ENCODE data around the gene IRX2.

Gene IRX2

GRCh38 chr5:2718115-2718514 is 33.4 kb downstream of the IRX2 start:
- no peak for DNase-seq (ENCODE audit: low read depth, low spot score)

GRCh38 chr5:2715856-2716255 is 35.6 kb downstream of the IRX2 start:
- no peak for DNase-seq (ENCODE audit: low read depth, low spot score)

GRCh38 chr5:2714805-2715204 is 36.7 kb downstream of the IRX2 start:
- no peak for DNase-seq (ENCODE audit: low read depth, low spot score)

- no peak for DNase-seq (ENCODE audit: low read depth, low spot score)
Observed at GRCh38 chr5:2714026-2714425, 37.5 kb downstream of the IRX2 start.

GRCh38 chr5:2711446-2712425 is 39.7 kb downstream of the IRX2 start:
- DNase-seq (ENCODE audit: low read depth, low spot score), result no peak

- no peak for DNase-seq (ENCODE audit: low read depth, low spot score)
Observed at GRCh38 chr5:2710910-2711309, 40.6 kb downstream of the IRX2 start.

GRCh38 chr5:2709976-2710689 is 41.3 kb downstream of the IRX2 start:
- no peak for DNase-seq (ENCODE audit: low read depth, low spot score)

GRCh38 chr5:2708751-2709150 is 42.7 kb downstream of the IRX2 start:
- no peak for DNase-seq (ENCODE audit: low read depth, low spot score)

- no peak for DNase-seq (ENCODE audit: low read depth, low spot score)
Observed at GRCh38 chr5:2708132-2708531, 43.3 kb downstream of the IRX2 start.

- no peak for DNase-seq (ENCODE audit: low read depth, low spot score)
Observed at GRCh38 chr5:2705861-2706260, 45.6 kb downstream of the IRX2 start.

- DNase-seq (ENCODE audit: low read depth, low spot score), result no peak
Observed at GRCh38 chr5:2704806-2705645, 46.5 kb downstream of the IRX2 start.

- no peak for DNase-seq (ENCODE audit: low read depth, low spot score)
Observed at GRCh38 chr5:2704111-2704510, 47.4 kb downstream of the IRX2 start.

GRCh38 chr5:2703615-2704014 is 47.9 kb downstream of the IRX2 start:
- DNase-seq (ENCODE audit: low read depth, low spot score), result no peak

- DNase-seq (ENCODE audit: low read depth, low spot score), result no peak
Observed at GRCh38 chr5:2703041-2703440, 48.4 kb downstream of the IRX2 start.

GRCh38 chr5:2702096-2702879 is 49.2 kb downstream of the IRX2 start:
- no peak for DNase-seq (ENCODE audit: low read depth, low spot score)

GRCh38 chr5:2701592-2701991 is 49.9 kb downstream of the IRX2 start:
- no peak for DNase-seq (ENCODE audit: low read depth, low spot score)

- no peak for DNase-seq (ENCODE audit: low read depth, low spot score)
Observed at GRCh38 chr5:2700876-2701275, 50.6 kb downstream of the IRX2 start.

GRCh38 chr5:2699686-2700085 is 51.8 kb downstream of the IRX2 start:
- DNase-seq (ENCODE audit: low read depth, low spot score), result no peak

GRCh38 chr5:2699231-2699630 is 52.2 kb downstream of the IRX2 start:
- no peak for DNase-seq (ENCODE audit: low read depth, low spot score)

GRCh38 chr5:2698581-2698980 is 52.9 kb downstream of the IRX2 start:
- DNase-seq (ENCODE audit: low read depth, low spot score), result no peak

All from iPS DF 19.7 (cell line).